Stimulated activated CD8-positive, alpha-beta memory T cell treated with anti-CD3 and anti-CD28 coated beads, Interleukin-15, amount 100 ng/mL, for 1 hour (primary cell): Measurements from ENCODE around the gene ARHGAP42.

Source experiments
- DNase-seq: peaks from one replicate; pipeline ENCODE4 v3.0.0-alpha.2; 2020; ENCODE audit warnings: low read depth

ARHGAP42 gene

GRCh38 chr11:100918551-100919500, 231.7 kb downstream of the ARHGAP42 start:
- no peak for DNase-seq

- no peak for DNase-seq
Observed at GRCh38 chr11:100920593-100920992, 233.5 kb downstream of the ARHGAP42 start.

GRCh38 chr11:100922121-100922520, 235.0 kb downstream of the ARHGAP42 start:
- DNase-seq: no peak

- no peak for DNase-seq
Observed at GRCh38 chr11:100923555-100923954, 236.5 kb downstream of the ARHGAP42 start.

GRCh38 chr11:100925935-100926334, 238.8 kb downstream of the ARHGAP42 start:
- no peak for DNase-seq

GRCh38 chr11:100927579-100927978, 240.5 kb downstream of the ARHGAP42 start:
- DNase-seq: no peak

GRCh38 chr11:100928426-100928825, 241.3 kb downstream of the ARHGAP42 start:
- no peak for DNase-seq

- DNase-seq: no peak
Observed at GRCh38 chr11:100929377-100929776, 242.3 kb downstream of the ARHGAP42 start.

GRCh38 chr11:100930185-100930778, 243.2 kb downstream of the ARHGAP42 start:
- DNase-seq: no peak

- no peak for DNase-seq
Observed at GRCh38 chr11:100932474-100933100, 245.5 kb downstream of the ARHGAP42 start.

GRCh38 chr11:100936781-100937180, 249.7 kb downstream of the ARHGAP42 start:
- no peak for DNase-seq

- no peak for DNase-seq
Observed at GRCh38 chr11:100939571-100939970, 252.5 kb downstream of the ARHGAP42 start.

GRCh38 chr11:100940111-100940510, 253.0 kb downstream of the ARHGAP42 start:
- no peak for DNase-seq

- DNase-seq: no peak
Observed at GRCh38 chr11:100941033-100941432, 253.9 kb downstream of the ARHGAP42 start.

- no peak for DNase-seq
Observed at GRCh38 chr11:100942016-100942415, 254.9 kb downstream of the ARHGAP42 start.

GRCh38 chr11:100948936-100949335, 261.8 kb downstream of the ARHGAP42 start:
- DNase-seq: no peak

- DNase-seq: no peak
Observed at GRCh38 chr11:100949443-100949842, 262.4 kb downstream of the ARHGAP42 start.

- no peak for DNase-seq
Observed at GRCh38 chr11:100955318-100955717, 268.2 kb downstream of the ARHGAP42 start.

GRCh38 chr11:100956351-100956750, 269.3 kb downstream of the ARHGAP42 start:
- DNase-seq: no peak

GRCh38 chr11:100957499-100957898, 270.4 kb downstream of the ARHGAP42 start:
- no peak for DNase-seq

- DNase-seq: no peak
Observed at GRCh38 chr11:100961633-100962032, 274.5 kb downstream of the ARHGAP42 start.

- no peak for DNase-seq
Observed at GRCh38 chr11:100963375-100963774, 276.3 kb downstream of the ARHGAP42 start.

GRCh38 chr11:100964435-100964834, 277.3 kb downstream of the ARHGAP42 start:
- DNase-seq: no peak
